Activated CD8-positive, alpha-beta T cell treated with anti-CD3 and anti-CD28 coated beads, Interleukin-2, amount 10 ng/mL, durations not matched to agents 7 days and 5 days (primary cell): ENCODE data around the gene CACNA1C. TPM values are rescaled to one million over a fixed set of nuclear protein-coding genes. Genes with fewer than 3 reads are reported as not detected.
"Not testable (repeated sequence)": the region's sequence is repeated elsewhere in the genome, so short reads cannot be mapped to it uniquely, and the experiment has no call there.

Source experiments
- ATAC-seq: fragments of 150-1000 bp; cut with Tn5 transposase; one replicate; pipeline ENCODE4 v1.10.0; 2021; ENCODE audit warnings: moderate library complexity
- CTCF ChIA-PET: fragments of 350-600 bp; sonication (Branson Sonifier 250); formaldehyde crosslinking; loops from one replicate; lab custom pipeline; 2021; ENCODE audit warnings: antibody characterized with exemption; lab: Charles Lee
- POLR2A ChIA-PET: fragments of 350-600 bp; sonication (Branson Sonifier 250); formaldehyde crosslinking; loops from one replicate; lab custom pipeline; 2021; ENCODE audit warnings: antibody characterized with exemption; lab: Charles Lee
- DNase-seq: peaks from one replicate; pipeline ENCODE4 v3.0.0-alpha.2; 2020
- H3K27ac Mint-ChIP-seq: one replicate; pipeline ENCODE4 v1.8.0; 2021; ENCODE audit warnings: mild to moderate bottlenecking, mixed read lengths
- H3K27me3 Mint-ChIP-seq: one replicate; pipeline ENCODE4 v1.8.0; 2021; ENCODE audit warnings: low read depth, mixed read lengths
- H3K36me3 Mint-ChIP-seq: one replicate; pipeline ENCODE4 v1.8.0; 2021; ENCODE audit warnings: low read depth, mixed read lengths
- H3K4me1 Mint-ChIP-seq: one replicate; pipeline ENCODE4 v1.8.0; 2021; ENCODE audit warnings: low read depth, mixed read lengths
- H3K4me3 Mint-ChIP-seq: one replicate; pipeline ENCODE4 v1.8.0; 2021; ENCODE audit warnings: mild to moderate bottlenecking, mixed read lengths
- H3K9me3 Mint-ChIP-seq: one replicate; pipeline ENCODE4 v1.8.0; 2022; ENCODE audit warnings: mixed read lengths; ENCODE audit not compliant: insufficient read depth
- total RNA-seq, 2 experiments: library from RNA; stranded (reverse); gene quantifications; one replicate each; pipeline ENCODE4 v1.2.3, GENCODE V29; 2021

CACNA1C gene
- total RNA-seq, 2 experiments from 2014 or later = 0.08 TPM

DNA sequence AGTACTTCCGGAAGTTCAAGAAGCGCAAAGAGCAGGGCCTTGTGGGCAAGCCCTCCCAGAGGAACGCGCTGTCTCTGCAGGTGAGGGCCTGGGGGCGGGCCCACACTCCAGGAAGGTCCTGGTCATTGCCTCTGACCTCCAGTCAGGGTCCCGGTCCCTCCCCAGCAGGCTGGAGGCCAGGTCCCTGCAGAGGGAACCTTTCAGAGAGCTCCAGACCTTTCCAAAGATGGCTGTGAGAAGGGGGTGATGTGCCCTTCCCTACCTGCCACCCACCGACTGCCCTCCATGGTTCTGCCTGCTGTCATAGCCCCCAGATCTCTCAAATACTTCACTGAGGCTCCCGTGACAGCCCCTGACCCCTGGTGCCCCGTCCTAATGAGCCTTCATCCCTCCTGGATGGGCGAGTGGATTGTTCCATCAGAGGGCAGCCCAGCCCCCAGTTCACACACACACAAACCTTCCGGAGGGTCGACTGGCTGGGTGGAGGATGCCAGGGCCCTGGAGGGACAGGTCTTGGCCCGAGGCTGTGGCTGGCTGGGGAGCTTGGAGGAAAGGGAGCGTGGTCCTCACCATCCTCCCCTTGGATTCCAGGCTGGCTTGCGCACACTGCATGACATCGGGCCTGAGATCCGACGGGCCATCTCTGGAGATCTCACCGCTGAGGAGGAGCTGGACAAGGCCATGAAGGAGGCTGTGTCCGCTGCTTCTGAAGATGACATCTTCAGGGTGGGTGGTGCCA is 624.5 kb downstream of the CACNA1C start:
- Mint-ChIP-seq H3K27ac (no peak overlapping the region), H3K36me3 (no peaks in the 10 kb centered on the region), H3K9me3 (no peaks in the 10 kb centered on the region), H3K4me3 (no peak overlapping the region), H3K4me1 (no peaks in the 10 kb centered on the region), H3K27me3 (no peaks in the 10 kb centered on the region)
- ChIA-PET CTCF (no interaction called here), POLR2A (no interaction called here)
- no peak for DNase-seq
- no peak for ATAC-seq

GRCh38 chr12:2678426-2678825 is 625.6 kb downstream of the CACNA1C start:
- no peak overlapping the region for H3K27ac Mint-ChIP-seq

GRCh38 chr12:2679068-2679815 is 626.5 kb downstream of the CACNA1C start:
- Mint-ChIP-seq H3K9me3 (no peaks in the 10 kb centered on the region), H3K27ac (no peak overlapping the region), H3K27me3 (no peaks in the 10 kb centered on the region), H3K36me3 (peaks cover 2% of the 10 kb centered on the region), H3K4me3 (no peak overlapping the region), H3K4me1 (peaks cover 6% of the 10 kb centered on the region)
- POLR2A ChIA-PET = no interaction called here
- DNase-seq = no peak
- no peak for ATAC-seq
- CTCF ChIA-PET = interaction anchor here (1.2 kb wide), 1 partner anchor 106 kb away, joined by 3 read pairs; no protein-coding TSS in a partner anchor

More at GRCh38 chr12:2678426-2678825, 625.6 kb downstream of the CACNA1C start:
- ChIA-PET POLR2A (no interaction called here), CTCF (interaction anchor here (1.2 kb wide), 1 partner anchor 107 kb away, joined by 3 read pairs; no protein-coding TSS in a partner anchor)
- Mint-ChIP-seq H3K4me1 (peaks cover 2% of the 10 kb centered on the region), H3K27me3 (no peaks in the 10 kb centered on the region), H3K36me3 (peaks cover 2% of the 10 kb centered on the region), H3K4me3 (no peak overlapping the region), H3K9me3 (no peaks in the 10 kb centered on the region)
- ATAC-seq (no peak), DNase-seq (no peak)

- ChIA-PET POLR2A (no interaction called here), CTCF (no interaction called here)
- no peaks in the 10 kb centered on the region for H3K27me3 Mint-ChIP-seq
- peaks cover 2% of the 10 kb centered on the region for H3K36me3 Mint-ChIP-seq
- H3K9me3 Mint-ChIP-seq = no peaks in the 10 kb centered on the region
- peaks cover 6% of the 10 kb centered on the region for H3K4me1 Mint-ChIP-seq
- ATAC-seq (no peak), DNase-seq (no peak)
- no peak overlapping the region for H3K27ac Mint-ChIP-seq
- H3K4me3 Mint-ChIP-seq = no peak overlapping the region
Measured at GRCh38 chr12:2679816-2680675, 627.3 kb downstream of the CACNA1C start.

- CTCF ChIA-PET = interaction anchor here (5.0 kb wide), 1 partner anchor 104 kb away, joined by 103 read pairs; no protein-coding TSS in a partner anchor
Measured at GRCh38 chr12:2680676-2681039, 627.9 kb downstream of the CACNA1C start.

GRCh38 chr12:2681450-2682205 is 628.8 kb downstream of the CACNA1C start:
- Mint-ChIP-seq H3K36me3 (peaks cover 2% of the 10 kb centered on the region), H3K4me3 (no peak overlapping the region), H3K9me3 (no peaks in the 10 kb centered on the region), H3K27ac (no peak overlapping the region), H3K27me3 (no peaks in the 10 kb centered on the region), H3K4me1 (peaks cover 6% of the 10 kb centered on the region)
- ChIA-PET POLR2A (interaction anchor here (1.1 to 1.6 kb wide), 2 partner anchors 9 to 10 kb away, joined by 7 to 13 read pairs; no protein-coding TSS in a partner anchor), CTCF (interaction anchor here (5.0 kb wide), 1 partner anchor 103 kb away, joined by 103 read pairs; no protein-coding TSS in a partner anchor)
- DNase-seq = no peak
- peak; percentile 12 for ATAC-seq

More at GRCh38 chr12:2680676-2681039, 627.9 kb downstream of the CACNA1C start:
- DNase-seq (no peak), ATAC-seq (no peak)
- Mint-ChIP-seq H3K4me3 (no peak overlapping the region), H3K9me3 (no peaks in the 10 kb centered on the region), H3K27me3 (no peaks in the 10 kb centered on the region), H3K4me1 (peaks cover 6% of the 10 kb centered on the region), H3K36me3 (peaks cover 2% of the 10 kb centered on the region), H3K27ac (no peak overlapping the region)
- POLR2A ChIA-PET = interaction anchor here (1.1 kb wide), 1 partner anchor 10 kb away, joined by 7 read pairs; no protein-coding TSS in a partner anchor

- H3K27ac Mint-ChIP-seq = peak overlapping the region; percentile 87
- peak; percentile 74 for DNase-seq
- peak overlapping the region; percentile 55 for H3K4me3 Mint-ChIP-seq
- CTCF ChIA-PET = interaction anchor here (0.7 to 5.0 kb wide), 21 partner anchors 9 to 179 kb away, joined by 3 to 103 read pairs (median 4); partner anchors contain the start of genes FKBP4 and ITFG2
- peak; percentile 75 for ATAC-seq
- no peaks in the 10 kb centered on the region for H3K27me3 Mint-ChIP-seq
- peaks cover 2% of the 10 kb centered on the region for H3K36me3 Mint-ChIP-seq
- POLR2A ChIA-PET = interaction anchor here (0.7 to 1.6 kb wide), 2 partner anchors 9 to 10 kb away, joined by 3 to 13 read pairs; no protein-coding TSS in a partner anchor
- H3K9me3 Mint-ChIP-seq = no peaks in the 10 kb centered on the region
- peaks cover 6% of the 10 kb centered on the region for H3K4me1 Mint-ChIP-seq
Measured at GRCh38 chr12:2682296-2683251, 629.8 kb downstream of the CACNA1C start.

DNA sequence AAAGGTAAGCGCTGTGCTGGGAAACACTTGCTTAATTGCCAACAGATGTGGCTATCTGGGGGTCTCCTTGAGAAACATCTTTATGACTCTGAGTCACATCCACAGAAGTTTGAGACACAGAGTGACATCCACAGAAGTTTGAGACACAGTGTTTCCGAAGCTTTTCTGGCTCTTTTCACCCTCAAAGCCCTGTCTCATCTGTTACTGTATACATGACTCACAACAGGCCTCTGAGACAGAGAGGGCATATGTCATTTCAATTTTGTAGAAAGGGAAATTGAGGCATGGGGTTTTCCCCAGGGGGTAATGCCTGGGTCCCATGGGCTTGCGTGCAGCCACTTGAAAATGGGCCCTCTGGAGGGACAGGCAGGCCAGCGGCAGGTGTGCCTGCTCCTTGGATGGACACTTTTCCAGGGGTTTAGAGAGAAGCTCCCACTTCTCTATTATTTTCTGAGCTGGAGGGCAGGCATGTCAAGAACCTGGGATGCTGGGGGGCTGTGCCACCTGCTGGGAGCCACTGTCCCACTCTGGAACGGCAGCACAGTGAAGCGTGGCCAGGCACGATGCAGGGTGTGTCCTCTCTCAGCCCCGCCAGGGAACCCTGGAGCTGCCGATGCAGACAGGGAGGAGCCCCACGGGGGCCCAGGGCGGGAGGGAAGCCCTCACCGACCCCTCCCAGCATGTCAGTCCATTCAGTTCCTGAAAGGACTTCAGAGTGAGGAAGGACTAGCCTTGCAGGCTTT is 630.7 kb downstream of the CACNA1C start:
- ATAC-seq (no peak), DNase-seq (no peak)
- Mint-ChIP-seq H3K27me3 (no peaks in the 10 kb centered on the region), H3K4me1 (peaks cover 6% of the 10 kb centered on the region), H3K27ac (no peak overlapping the region), H3K9me3 (no peaks in the 10 kb centered on the region), H3K4me3 (no peak overlapping the region), H3K36me3 (peaks cover 2% of the 10 kb centered on the region)
- ChIA-PET CTCF (interaction anchor here (0.7 to 5.0 kb wide), 21 partner anchors 8 to 178 kb away, joined by 3 to 103 read pairs (median 4); partner anchors contain the start of genes FKBP4 and ITFG2), POLR2A (interaction anchor here (0.7 to 1.6 kb wide), 2 partner anchors 8 to 9 kb away, joined by 3 to 13 read pairs; no protein-coding TSS in a partner anchor)

DNA sequence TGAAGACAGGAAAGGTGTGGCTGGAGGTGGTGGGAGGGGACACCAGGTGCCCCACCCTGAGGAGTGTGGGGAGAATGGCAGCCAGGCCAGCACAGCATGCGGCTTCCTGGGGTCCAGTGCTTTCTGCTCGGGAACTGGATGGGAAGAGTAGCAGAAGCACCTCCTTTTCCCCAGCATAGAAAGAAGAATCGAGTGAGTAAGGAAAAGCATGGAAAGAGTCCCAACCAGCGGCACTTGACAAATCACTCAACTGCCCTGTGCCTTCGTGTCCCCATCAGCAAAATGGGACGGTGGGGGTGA is 631.2 kb downstream of the CACNA1C start:
- CTCF ChIA-PET = interaction anchor here (1.4 to 5.0 kb wide), 6 partner anchors 9 to 116 kb away, joined by 3 to 103 read pairs (median 10); no protein-coding TSS in a partner anchor
- H3K36me3 Mint-ChIP-seq, H3K9me3 Mint-ChIP-seq, H3K4me1 Mint-ChIP-seq, H3K27me3 Mint-ChIP-seq, DNase-seq, ATAC-seq, POLR2A ChIA-PET, H3K4me3 Mint-ChIP-seq, H3K27ac Mint-ChIP-seq: not testable (repeated sequence)
